Endothelial cell of hepatic sinusoid (primary cell): ENCODE data around the gene MRPS33.
"Not testable (repeated sequence)": the region's sequence is repeated elsewhere in the genome, so short reads cannot be mapped to it uniquely, and the experiment has no call there.

Source experiments
- in situ Hi-C: cut with HindIII; loops from 2 replicates; pipeline ENCODE4 v1.10.0; 2017; ENCODE audit warnings: low sequenced_read_pairs

MRPS33 gene

GRCh38 chr7:141014524-141015395 lies at the start of gene MRPS33:
Gene MRPS33 (minus strand): TSS chr7:141014952. CDS start chr7:141010633, 4,319 bp downstream.
- in situ Hi-C loops: loop anchor here (10.0 kb wide), 1 partner anchor 340 kb away; no protein-coding TSS in a partner anchor

- in situ Hi-C loops: no loop called here
Observed at GRCh38 chr7:141057788-141058187, 43.0 kb upstream of the MRPS33 start.

DNA sequence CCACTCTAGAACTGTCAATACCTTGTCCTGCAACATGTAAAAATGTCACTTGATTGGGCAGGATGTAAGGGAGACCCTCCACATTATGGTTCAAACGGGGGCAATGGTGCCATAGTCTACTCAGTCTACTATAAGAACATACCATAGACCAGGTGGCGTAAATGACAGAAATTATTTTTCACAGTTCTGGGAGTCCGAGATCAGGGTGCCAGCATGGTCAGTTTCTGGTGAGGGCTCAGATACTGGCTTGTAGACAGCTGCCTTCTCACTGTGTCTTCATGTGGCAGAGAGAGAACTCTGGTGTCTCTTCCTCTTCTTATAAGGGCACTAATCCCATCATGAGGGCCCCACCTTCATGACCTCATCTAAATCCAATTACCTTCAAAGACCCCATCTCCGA lies 40.4 kb upstream of the MRPS33 start:
- in situ Hi-C loops: no loop called here

DNA sequence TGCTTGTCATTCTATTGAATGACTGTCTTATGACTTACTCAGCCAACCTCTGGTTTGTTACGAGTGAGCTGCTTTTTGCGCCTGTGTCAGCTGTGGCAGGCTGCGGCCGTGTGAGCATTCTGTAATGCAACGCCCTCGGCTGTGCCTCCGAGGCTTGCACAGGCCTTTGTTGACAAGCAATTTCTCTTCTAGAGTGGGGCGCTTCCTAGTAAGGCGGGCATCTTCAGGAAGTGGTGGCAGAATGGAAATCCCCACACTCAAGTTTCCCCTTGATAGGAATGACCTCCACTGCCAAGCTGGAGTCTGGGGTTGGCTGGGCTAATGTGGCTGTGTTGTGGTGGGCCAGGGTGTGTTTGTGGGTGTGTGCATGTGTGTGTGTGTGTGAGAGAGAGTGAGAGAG lies 38.9 kb upstream of the MRPS33 start:
- in situ Hi-C loops: no loop called here

GRCh38 chr7:141045842-141046620 lies 31.3 kb upstream of the MRPS33 start:
- in situ Hi-C loops: no loop called here

- in situ Hi-C loops: no loop called here
Observed at GRCh38 chr7:141045126-141045841, 30.5 kb upstream of the MRPS33 start.

DNA sequence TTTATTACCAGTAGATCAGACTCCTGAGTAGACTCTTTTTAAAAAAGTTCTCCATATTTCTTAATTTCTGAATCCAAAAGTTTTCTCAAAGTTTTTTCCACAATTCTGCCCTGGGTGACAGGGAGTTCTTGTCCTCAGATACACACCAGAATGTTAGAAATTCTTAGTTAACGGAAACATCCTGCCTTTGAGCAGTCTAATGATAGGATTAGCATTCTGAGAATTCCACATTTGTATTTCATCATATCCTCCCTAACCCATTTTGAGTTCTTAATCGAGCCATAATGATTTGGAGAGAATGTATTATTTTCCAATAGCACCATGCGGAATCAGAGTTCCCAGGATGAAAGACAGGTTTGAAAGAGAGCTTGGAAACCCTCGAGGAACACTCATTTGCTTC lies 28.9 kb upstream of the MRPS33 start:
- in situ Hi-C loops: no loop called here

GRCh38 chr7:141042222-141043193 lies 27.8 kb upstream of the MRPS33 start:
- in situ Hi-C loops: no loop called here

DNA sequence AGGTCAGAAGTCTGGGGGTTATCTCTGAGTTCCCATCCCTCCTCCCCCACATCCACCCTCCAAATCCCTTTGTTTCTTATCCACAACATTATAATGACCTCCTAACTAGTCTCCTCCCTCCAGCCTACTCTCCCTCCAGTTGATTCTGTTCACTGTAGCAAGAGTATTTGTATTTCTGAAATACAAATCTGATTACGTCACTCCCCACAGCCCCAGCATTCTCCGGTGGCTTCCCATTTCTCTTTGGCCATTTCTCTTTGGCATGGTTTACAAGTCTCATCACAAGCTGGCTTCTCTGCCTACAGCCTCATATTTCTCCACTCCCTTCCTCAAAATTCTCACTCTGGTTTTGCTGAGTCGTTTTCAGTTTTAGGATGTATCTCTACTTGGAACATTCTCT lies 24.6 kb upstream of the MRPS33 start:
- in situ Hi-C loops: no loop called here

- in situ Hi-C loops: not testable (repeated sequence)
Observed at GRCh38 chr7:141038100-141038499, 23.3 kb upstream of the MRPS33 start.

DNA sequence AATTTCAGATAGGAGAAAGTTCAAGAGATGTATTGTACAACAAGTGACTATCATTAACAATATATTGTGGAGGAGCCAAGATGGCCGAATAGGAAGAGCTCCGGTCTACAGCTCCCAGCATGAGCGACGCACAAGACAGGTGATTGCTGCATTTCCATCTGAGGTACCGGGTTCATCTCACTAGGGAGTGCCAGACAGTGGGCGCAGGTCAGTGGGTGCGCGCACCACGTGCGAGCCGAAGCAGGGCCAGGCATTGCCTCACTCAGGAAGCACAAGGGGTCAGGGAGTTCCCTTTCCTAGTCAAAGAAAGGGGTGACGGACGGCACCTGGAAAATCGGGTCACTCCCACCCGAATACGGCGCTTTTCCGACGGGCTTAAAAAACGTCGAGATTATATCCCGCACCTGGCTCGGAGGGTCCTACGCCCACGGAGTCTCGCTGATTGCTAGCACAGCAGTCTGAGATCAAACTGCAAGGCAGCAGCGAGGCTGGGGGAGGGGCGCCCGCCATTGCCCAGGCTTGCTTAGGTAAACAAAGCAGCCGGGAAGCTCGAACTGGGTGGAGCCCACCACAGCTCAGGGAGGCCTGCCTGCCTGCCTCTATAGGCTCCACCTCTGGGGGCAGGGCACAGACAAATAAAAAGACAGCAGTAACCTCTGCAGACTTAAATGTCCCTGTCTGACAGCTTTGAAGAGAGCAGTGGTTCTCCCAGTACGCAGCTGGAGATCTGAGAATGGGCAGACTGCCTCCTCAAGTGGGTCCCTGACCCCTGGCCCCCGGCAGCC lies 18.0 kb upstream of the MRPS33 start:
- in situ Hi-C loops: not testable (repeated sequence)

DNA sequence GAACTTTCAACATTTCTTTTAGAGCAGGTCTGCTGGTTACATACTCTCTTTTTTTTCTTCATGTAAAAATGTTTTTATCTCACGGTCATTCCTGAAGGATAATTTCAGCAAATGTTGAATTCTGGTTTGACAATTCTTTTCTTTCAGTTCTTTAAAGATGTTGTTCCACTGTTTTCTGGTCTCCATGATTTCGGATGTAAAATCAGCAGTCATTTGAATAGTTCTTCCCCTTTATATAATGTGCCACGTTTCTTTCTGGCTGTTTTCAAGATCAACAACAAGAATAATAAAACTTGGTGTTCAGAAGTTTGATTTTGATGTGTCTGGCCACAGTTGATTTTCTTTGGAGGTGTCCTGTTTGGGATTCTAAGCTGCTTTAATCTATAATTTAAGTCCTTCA lies 14.0 kb upstream of the MRPS33 start:
- in situ Hi-C loops: no loop called here

DNA sequence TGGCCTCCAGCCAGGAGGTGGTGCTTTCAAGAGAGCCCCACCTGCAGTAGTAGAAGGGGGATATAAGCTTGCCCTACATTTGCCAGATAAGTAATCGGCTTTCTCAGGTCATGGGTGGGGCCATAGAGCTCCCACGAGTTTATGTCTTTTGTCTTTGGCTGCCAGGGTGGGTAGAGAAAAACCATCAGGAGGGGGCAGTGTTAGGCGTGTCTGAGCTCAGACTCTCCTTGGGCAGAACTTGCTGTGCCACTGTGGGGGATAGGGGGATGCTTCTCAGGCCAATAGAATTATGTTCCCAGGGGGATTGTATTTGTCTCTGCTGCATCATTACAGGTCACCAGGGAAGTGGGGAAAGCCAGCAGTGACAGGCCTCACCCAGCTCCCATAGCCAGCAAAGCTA lies 12.3 kb upstream of the MRPS33 start:
- in situ Hi-C loops: no loop called here

DNA sequence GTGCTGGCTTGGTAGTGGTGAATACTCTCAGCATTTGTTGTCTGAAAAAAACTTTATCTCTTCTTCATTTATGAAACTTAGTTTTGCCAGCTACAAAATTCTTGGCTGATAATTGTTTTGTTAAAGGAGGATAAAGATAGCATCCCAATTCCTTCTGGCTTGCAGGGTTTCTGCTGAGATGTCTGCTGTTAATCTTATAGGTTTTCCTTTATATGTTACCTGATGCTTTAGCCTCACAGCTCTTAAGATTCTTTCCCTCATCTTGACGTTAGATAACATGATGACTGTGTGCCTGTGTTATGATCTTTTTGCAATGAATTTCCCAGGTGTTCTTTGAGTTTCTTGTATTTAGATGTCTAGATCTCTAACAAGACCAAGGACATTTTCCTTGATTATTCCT lies 9.9 kb upstream of the MRPS33 start:
- in situ Hi-C loops: no loop called here

- in situ Hi-C loops: no loop called here
Observed at GRCh38 chr7:141023295-141023694, 8.5 kb upstream of the MRPS33 start.

DNA sequence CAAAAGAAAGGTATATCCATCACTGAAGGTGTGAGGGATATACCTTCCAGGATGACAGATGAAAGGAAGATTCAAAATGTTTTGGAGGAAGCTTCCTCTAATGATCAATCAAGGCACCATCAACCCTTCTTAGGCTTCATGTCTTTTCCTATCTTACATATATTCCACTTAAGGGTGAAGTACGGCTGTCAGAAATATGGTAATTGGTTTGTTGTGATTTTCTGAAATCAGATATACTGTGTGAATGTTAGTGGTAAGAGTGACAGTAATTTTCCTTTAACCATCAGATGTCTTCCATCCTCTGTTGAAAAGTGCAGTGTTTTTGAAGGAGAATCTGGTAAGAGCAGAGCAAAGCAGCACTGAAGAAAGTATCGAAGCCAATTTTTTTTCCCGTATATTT lies 2.8 kb upstream of the MRPS33 start:
- in situ Hi-C loops: loop anchor here (10.0 kb wide), 1 partner anchor 337 kb away; no protein-coding TSS in a partner anchor

- in situ Hi-C loops: loop anchor here (10.0 kb wide), 1 partner anchor 338 kb away; no protein-coding TSS in a partner anchor
Observed at GRCh38 chr7:141016349-141016748, 1.6 kb upstream of the MRPS33 start.

DNA sequence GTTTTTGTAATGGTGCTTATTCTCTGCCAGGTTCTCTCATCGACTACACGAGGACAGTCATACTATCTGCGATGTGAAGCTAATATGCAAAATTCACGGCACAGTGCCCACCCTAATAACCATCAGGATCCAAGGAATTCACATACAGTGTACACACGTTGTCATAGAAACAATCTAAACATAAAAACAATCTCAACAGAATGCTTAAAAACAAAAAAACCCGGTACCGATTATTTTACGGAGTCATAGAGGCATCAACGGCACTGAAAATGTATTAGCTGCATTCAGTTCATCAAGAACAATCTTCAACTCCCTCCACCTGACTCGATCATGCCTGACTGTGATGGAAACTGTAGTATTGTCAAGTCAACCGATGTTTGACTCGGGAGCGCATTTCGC lies 628 bp downstream of the MRPS33 start:
- in situ Hi-C loops: loop anchor here (10.0 kb wide), 1 partner anchor 341 kb away; no protein-coding TSS in a partner anchor

- in situ Hi-C loops: loop anchor here (10.0 kb wide), 1 partner anchor 341 kb away; no protein-coding TSS in a partner anchor
Observed at GRCh38 chr7:141013345-141013715, 1.4 kb downstream of the MRPS33 start.
